Fibroblast of lung (primary cell): ENCODE results near the gene DNAH10. TPM values are rescaled to one million over a fixed set of nuclear protein-coding genes. Genes with fewer than 3 reads are reported as not detected.

Experiments
- DNase-seq, 2 donors: peaks; one replicate each; pipeline versions ENCODE4 v3.0.0 to v3.0.0-alpha.2; 2010; ENCODE audit warnings: low read depth in 2 of 2
- H2AFZ ChIP-seq: 2 replicates; pipeline ENCODE4 v1.5.1; 2012; ENCODE audit warnings: low read length, control low read depth, inconsistent platforms
- H3K27ac ChIP-seq: 2 replicates; pipeline ENCODE4 v1.5.1; 2011; ENCODE audit warnings: low read length, control low read depth; ENCODE audit not compliant: insufficient read depth
- H3K27me3 ChIP-seq: 2 replicates; pipeline ENCODE4 v1.5.1; 2011; ENCODE audit warnings: mild to moderate bottlenecking, low read length; ENCODE audit not compliant: control insufficient read depth, insufficient read depth
- H3K36me3 ChIP-seq: 2 replicates; pipeline ENCODE4 v1.5.1; 2011; ENCODE audit warnings: low read length; ENCODE audit not compliant: control insufficient read depth, insufficient read depth
- H3K4me1 ChIP-seq: 2 replicates; pipeline ENCODE4 v1.5.1; 2011; ENCODE audit warnings: low read length; ENCODE audit not compliant: control insufficient read depth, insufficient read depth; ENCODE audit errors: extremely low read depth
- H3K4me2 ChIP-seq: 2 replicates; pipeline ENCODE4 v1.5.1; 2011; ENCODE audit warnings: low read length, control low read depth; ENCODE audit not compliant: insufficient read depth; ENCODE audit errors: extremely low read depth
- H3K4me3 ChIP-seq, 4 experiments: fragments of 200-600 bp in 1 of 4; sonication (generic) in 1 of 4; replicated peaks in 1 of 4; 2 replicates each; pipeline ENCODE4 v1.5.1; 2011 to 2016; ENCODE audit warnings: low read length in 4 of 4, low read depth in 3 of 4, mild to moderate bottlenecking in 3 of 4, control low read depth in 2 of 4, inconsistent platforms in 1 of 4, mixed read lengths in 1 of 4; ENCODE audit not compliant: insufficient read depth in 1 of 4; ENCODE audit errors: control extremely low read depth in 1 of 4
- H3K79me2 ChIP-seq: 2 replicates; pipeline ENCODE4 v1.5.1; 2012; ENCODE audit warnings: mild to moderate bottlenecking, low read length, inconsistent platforms; ENCODE audit not compliant: control insufficient read depth, insufficient read depth
- H3K9ac ChIP-seq: 2 replicates; pipeline ENCODE4 v1.5.1; 2011; ENCODE audit warnings: mild to moderate bottlenecking, low read length, control low read depth; ENCODE audit not compliant: insufficient read depth
- H3K9me3 ChIP-seq: 2 replicates; pipeline ENCODE4 v1.5.1; 2012; ENCODE audit warnings: low read depth, low read length; ENCODE audit not compliant: control insufficient read depth, insufficient read depth
- H4K20me1 ChIP-seq: 2 replicates; pipeline ENCODE4 v1.5.1; 2011; ENCODE audit warnings: low read length; ENCODE audit not compliant: control insufficient read depth, insufficient read depth; ENCODE audit errors: extremely low read depth
- EZH2 ChIP-seq: IDR thresholded peaks from 2 replicates; pipeline ENCODE4 v1.5.1; 2012; ENCODE audit warnings: low read length, control low read depth, mild to moderate bottlenecking; ENCODE audit errors: missing control alignments
- polyA plus RNA-seq, 2 donors: library from polyadenylated mRNA; depleted of rRNA in 1 of 2; stranded (reverse) in 1 of 2; unstranded in 1 of 2; fragments of >200 nt; gene quantifications; 2 replicates each; pipeline ENCODE4 v1.2.1, GENCODE V29; 2011 to 2012; ENCODE audit warnings: missing spikeins in 1 of 2
- total RNA-seq: library from RNA; depleted of rRNA; stranded (reverse); fragments of >200 nt; gene quantifications from 2 replicates; pipeline ENCODE4 v1.2.1, GENCODE V29; 2014
- TF ChIP-seq, protein P1 (sequence below), 2 donors: IDR thresholded peaks in 1 of 2; conservative IDR thresholded peaks in 1 of 2; 1 replicate in 1 of 2; 2 replicates in 1 of 2; pipeline ENCODE4 v1.5.1; 2011 to 2012; ENCODE audit warnings: low read length in 2 of 2, control low read depth in 1 of 2, inconsistent platforms in 1 of 2, low read depth in 1 of 2, mild to moderate bottlenecking in 1 of 2

Gene DNAH10
- total and polyA plus RNA-seq, 2 donors (not counting 1 experiment from before 2014, with no cell fraction given): 0.06 to 0.33 TPM

DNA sequence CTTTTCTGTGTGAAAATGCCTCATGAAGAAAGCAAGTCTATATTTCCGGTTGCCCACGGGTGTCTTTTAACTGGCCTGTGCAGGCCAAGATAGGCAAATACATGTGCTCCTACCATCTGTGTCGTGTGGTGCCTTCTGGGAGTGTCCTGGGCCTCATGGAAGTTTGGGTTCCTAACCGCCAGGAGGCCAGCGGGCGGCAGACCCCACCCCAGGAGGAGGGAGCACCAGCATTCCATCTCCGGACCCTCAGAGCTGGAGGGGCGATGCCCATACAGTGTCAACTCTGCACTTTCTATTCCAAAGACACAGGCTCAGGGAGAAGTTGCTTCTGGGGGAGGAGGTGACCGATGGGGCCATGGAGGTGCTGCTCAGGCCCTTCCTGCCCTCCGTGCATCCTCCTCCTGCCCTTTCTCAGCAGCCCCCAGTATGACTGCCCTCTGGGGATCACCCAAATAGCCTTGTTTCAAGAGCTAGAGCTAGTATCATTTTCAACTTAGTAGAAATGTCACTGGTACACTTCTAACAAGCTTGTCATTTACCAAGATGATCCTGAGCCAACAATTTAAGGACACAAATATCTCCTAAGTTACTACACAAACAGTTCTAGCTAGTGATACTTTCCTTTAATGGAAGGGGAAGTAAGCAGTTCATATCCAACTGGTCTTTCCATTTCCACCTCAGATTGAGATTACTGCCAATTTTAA lies 192.7 kb downstream of the DNAH10 start:
- no peaks in the 10 kb centered on the region for H3K9me3 ChIP-seq
- TF ChIP-seq, protein P1, sequence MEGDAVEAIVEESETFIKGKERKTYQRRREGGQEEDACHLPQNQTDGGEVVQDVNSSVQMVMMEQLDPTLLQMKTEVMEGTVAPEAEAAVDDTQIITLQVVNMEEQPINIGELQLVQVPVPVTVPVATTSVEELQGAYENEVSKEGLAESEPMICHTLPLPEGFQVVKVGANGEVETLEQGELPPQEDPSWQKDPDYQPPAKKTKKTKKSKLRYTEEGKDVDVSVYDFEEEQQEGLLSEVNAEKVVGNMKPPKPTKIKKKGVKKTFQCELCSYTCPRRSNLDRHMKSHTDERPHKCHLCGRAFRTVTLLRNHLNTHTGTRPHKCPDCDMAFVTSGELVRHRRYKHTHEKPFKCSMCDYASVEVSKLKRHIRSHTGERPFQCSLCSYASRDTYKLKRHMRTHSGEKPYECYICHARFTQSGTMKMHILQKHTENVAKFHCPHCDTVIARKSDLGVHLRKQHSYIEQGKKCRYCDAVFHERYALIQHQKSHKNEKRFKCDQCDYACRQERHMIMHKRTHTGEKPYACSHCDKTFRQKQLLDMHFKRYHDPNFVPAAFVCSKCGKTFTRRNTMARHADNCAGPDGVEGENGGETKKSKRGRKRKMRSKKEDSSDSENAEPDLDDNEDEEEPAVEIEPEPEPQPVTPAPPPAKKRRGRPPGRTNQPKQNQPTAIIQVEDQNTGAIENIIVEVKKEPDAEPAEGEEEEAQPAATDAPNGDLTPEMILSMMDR (conservative IDR thresholded peaks at IDR 0.05 in 1 of 2, IDR thresholded peaks at IDR 0.05 in 1 of 2; ENCODE audit: low read depth in 1 of 2, low read length in 2 of 2): no peak
- TF ChIP-seq EZH2: no peak
- DNase-seq: no peak
- no peaks in the 10 kb centered on the region for H3K36me3 ChIP-seq
- no peak overlapping the region for H3K27ac ChIP-seq
- H2AFZ ChIP-seq: no peak overlapping the region
- no peak overlapping the region for H3K4me3 ChIP-seq
- H3K79me2 ChIP-seq: no peaks in the 10 kb centered on the region
- H3K4me1 ChIP-seq: peaks cover 2% of the 10 kb centered on the region
- no peaks in the 10 kb centered on the region for H4K20me1 ChIP-seq
- no peak overlapping the region for H3K9ac ChIP-seq
- no peaks in the 10 kb centered on the region for H3K27me3 ChIP-seq
- no peak overlapping the region for H3K4me2 ChIP-seq

DNA sequence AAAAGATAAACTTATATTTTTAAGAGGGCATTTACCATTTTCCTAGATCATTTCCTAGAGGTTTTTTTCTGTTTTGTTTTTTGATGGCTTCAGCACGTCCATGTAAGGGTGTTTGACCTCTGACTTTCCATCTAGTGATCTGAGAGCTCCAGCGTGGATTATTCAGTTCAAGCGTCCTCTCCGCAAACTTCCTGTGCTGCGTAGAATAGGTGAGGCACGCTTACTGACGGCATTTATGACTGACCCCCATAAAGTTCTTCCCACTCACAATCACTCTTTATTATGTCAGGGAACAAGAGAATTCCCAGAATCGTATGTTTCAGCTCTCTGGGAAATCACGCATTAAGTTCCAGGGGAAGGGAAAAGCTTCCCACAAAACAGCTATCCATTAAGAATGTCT lies 194.1 kb downstream of the DNAH10 start:
- Histone ChIP-seq H3K4me1 (peaks cover 2% of the 10 kb centered on the region), H3K4me3 (no peak overlapping the region), H3K4me2 (no peak overlapping the region), H4K20me1 (no peaks in the 10 kb centered on the region), H3K36me3 (no peaks in the 10 kb centered on the region), H2AFZ (no peak overlapping the region), H3K27ac (no peak overlapping the region), H3K79me2 (no peaks in the 10 kb centered on the region), H3K9ac (no peak overlapping the region), H3K27me3 (no peaks in the 10 kb centered on the region), H3K9me3 (no peaks in the 10 kb centered on the region)
- TF ChIP-seq EZH2: no peak
- TF ChIP-seq, protein P1 (conservative IDR thresholded peaks at IDR 0.05 in 1 of 2, IDR thresholded peaks at IDR 0.05 in 1 of 2; ENCODE audit: low read depth in 1 of 2, low read length in 2 of 2): no peak
- DNase-seq: no peak

DNA sequence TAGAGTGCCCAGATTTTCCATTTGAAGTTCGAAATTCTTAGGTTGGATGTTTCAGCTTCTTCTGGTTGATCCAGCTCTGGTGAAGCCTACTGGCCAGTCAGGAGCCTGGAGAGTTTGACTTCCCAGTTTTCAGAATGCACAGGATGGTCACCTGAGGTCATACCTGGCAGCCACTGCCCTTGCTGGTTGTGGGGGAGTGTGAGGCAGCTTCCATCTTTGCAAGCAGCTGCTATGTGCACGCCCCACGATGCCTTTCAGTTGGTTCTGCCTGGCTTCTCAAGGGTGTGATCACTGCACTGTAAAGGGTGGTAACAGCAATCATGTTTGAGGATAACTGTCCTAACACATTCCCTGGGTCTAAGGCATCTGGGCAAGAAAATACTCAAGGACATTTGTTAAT lies 195.1 kb downstream of the DNAH10 start:
- no peak overlapping the region for H3K9ac ChIP-seq
- no peak overlapping the region for H3K27ac ChIP-seq
- H3K4me3 ChIP-seq: no peak overlapping the region
- H3K36me3 ChIP-seq: no peaks in the 10 kb centered on the region
- no peaks in the 10 kb centered on the region for H3K27me3 ChIP-seq
- H2AFZ ChIP-seq: no peak overlapping the region
- H3K9me3 ChIP-seq: no peaks in the 10 kb centered on the region
- TF ChIP-seq, protein P1 (conservative IDR thresholded peaks at IDR 0.05 in 1 of 2, IDR thresholded peaks at IDR 0.05 in 1 of 2; ENCODE audit: low read depth in 1 of 2, low read length in 2 of 2): no peak
- no peak for TF ChIP-seq EZH2
- peaks cover 1% of the 10 kb centered on the region for H3K4me1 ChIP-seq
- no peak for DNase-seq
- H4K20me1 ChIP-seq: no peaks in the 10 kb centered on the region
- no peaks in the 10 kb centered on the region for H3K79me2 ChIP-seq
- no peak overlapping the region for H3K4me2 ChIP-seq
